Neural crest cell (in vitro differentiated cells): Measurements from ENCODE around the gene IGLL5. TPM values are rescaled to one million over a fixed set of nuclear protein-coding genes. Genes with fewer than 3 reads are reported as not detected.

Source experiments
- DNase-seq: peaks from one replicate; pipeline ENCODE4 v3.0.0; 2021; ENCODE audit warnings: low read depth, mixed read lengths, low spot score
- H3K27ac Mint-ChIP-seq: one replicate; pipeline ENCODE4 v1.8.0; 2021; ENCODE audit warnings: mild to moderate bottlenecking, mixed read lengths; ENCODE audit not compliant: unreplicated experiment
- H3K27me3 Mint-ChIP-seq: 2 replicates; pipeline ENCODE4 v1.8.0; 2021; ENCODE audit warnings: low read depth, mild to moderate bottlenecking, mixed read lengths
- H3K36me3 Mint-ChIP-seq: 2 replicates; pipeline ENCODE4 v1.8.0; 2021; ENCODE audit warnings: low read depth, mild to moderate bottlenecking, mixed read lengths
- H3K4me1 Mint-ChIP-seq: 2 replicates; pipeline ENCODE4 v1.8.0; 2021; ENCODE audit warnings: mixed read lengths
- H3K4me3 Mint-ChIP-seq: one replicate; pipeline ENCODE4 v1.8.0; 2021; ENCODE audit warnings: mild to moderate bottlenecking, mixed read lengths
- H3K9me3 Mint-ChIP-seq: 2 replicates; pipeline ENCODE4 v1.8.0; 2021; ENCODE audit warnings: mixed read lengths
- total RNA-seq: library from RNA; stranded (reverse); gene quantifications from 2 replicates; pipeline ENCODE4 v1.2.1, GENCODE V29; 2021
- TF ChIP-seq, protein P1 (sequence below): fragments of 200-600 bp; sonication (generic); conservative IDR thresholded peaks from 2 replicates; pipeline ENCODE4 v1.5.0; 2021; ENCODE audit warnings: antibody characterized with exemption, mild to moderate bottlenecking

Gene IGLL5
- total RNA-seq, 1 donor from 2014 or later: not detected

DNA sequence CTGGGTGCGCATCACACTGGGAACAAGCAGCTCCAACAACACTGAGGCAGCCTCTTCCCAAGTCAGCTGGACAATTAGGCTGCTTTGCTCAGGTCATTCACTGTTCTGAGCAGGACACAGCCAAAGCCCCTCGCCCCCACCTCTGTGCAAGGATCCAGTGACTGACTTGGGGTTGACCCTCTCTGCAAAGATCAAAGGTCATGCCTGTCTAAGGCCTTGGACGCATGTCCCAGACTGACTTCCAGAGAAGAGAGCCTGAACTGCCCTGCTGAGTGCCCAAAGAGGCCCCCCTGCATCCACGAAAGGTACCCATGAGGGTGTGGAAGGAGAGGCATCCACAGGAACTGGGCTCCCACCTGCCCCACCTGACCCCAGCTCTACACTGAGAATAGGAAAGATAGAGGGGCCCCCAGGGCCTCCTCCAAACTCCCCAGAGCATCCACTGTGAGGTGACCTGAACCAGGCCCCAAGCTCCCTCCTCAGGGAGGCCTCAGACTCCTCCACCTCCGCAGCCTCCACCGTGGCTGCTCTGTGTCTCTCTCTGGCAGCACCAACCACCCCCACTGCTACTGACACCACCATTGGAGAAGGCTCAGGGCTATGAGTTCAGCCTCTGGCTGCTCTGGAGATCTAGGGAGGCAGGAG, 53.5 kb downstream of the IGLL5 start:
- DNase-seq: no peak
- H3K36me3 Mint-ChIP-seq: no peaks in the 10 kb centered on the region
- H3K4me1 Mint-ChIP-seq: peaks cover 8% of the 10 kb centered on the region

GRCh38 chr22:22941831-22942510, 54.4 kb downstream of the IGLL5 start:
- Mint-ChIP-seq H3K27me3 (peaks cover 52% of the 10 kb centered on the region), H3K4me1 (peaks cover 5% of the 10 kb centered on the region), H3K4me3 (no peak overlapping the region), H3K9me3 (no peaks in the 10 kb centered on the region), H3K36me3 (no peaks in the 10 kb centered on the region), H3K27ac (no peak overlapping the region)
- DNase-seq: no peak
- TF ChIP-seq, protein P1, sequence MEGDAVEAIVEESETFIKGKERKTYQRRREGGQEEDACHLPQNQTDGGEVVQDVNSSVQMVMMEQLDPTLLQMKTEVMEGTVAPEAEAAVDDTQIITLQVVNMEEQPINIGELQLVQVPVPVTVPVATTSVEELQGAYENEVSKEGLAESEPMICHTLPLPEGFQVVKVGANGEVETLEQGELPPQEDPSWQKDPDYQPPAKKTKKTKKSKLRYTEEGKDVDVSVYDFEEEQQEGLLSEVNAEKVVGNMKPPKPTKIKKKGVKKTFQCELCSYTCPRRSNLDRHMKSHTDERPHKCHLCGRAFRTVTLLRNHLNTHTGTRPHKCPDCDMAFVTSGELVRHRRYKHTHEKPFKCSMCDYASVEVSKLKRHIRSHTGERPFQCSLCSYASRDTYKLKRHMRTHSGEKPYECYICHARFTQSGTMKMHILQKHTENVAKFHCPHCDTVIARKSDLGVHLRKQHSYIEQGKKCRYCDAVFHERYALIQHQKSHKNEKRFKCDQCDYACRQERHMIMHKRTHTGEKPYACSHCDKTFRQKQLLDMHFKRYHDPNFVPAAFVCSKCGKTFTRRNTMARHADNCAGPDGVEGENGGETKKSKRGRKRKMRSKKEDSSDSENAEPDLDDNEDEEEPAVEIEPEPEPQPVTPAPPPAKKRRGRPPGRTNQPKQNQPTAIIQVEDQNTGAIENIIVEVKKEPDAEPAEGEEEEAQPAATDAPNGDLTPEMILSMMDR: no peak

More for the DNA sequence above, 53.5 kb downstream of the IGLL5 start:
- Mint-ChIP-seq H3K27ac (no peak overlapping the region), H3K27me3 (peaks cover 44% of the 10 kb centered on the region), H3K4me3 (no peak overlapping the region), H3K9me3 (no peaks in the 10 kb centered on the region)
- TF ChIP-seq, protein P1: no peak

DNA sequence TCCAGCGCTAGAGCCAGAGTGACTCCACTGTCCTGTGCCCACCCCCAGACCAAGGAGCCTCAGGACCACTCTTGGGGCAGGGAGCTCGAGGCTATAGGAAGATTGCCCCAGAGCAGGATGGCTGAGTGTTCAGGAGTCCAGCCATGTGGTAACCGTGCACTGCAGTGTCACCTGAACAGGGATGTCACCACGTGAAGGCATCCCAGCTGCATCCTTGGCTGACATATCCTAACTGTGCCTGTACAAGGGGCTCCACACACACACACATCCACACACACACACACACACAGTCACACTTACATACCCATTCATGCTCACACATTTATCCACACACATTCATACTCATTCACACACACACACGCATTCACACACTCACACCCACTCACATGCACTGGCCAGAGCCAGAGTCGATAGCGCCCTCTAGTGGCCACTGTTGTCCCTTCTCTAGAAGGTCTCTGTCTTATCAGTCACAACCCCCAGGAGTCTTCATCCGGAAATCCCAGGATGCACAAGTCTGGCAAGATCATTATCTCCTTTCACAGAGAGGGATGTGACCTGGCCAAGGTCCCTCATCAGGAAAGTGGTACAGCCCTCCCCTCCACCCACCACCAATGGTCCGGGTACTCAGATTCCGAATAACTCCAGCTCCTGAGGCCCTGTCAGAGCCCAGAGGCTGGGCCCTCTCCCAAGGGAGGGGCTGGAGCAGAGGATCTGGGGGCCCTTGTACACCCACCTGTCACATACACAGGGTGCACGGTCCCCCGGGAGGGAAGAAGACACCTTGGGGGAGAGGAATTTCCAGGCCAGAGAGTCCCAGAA, 55.1 kb downstream of the IGLL5 start:
- Mint-ChIP-seq H3K27me3 (peaks cover 54% of the 10 kb centered on the region), H3K9me3 (no peaks in the 10 kb centered on the region), H3K4me1 (peaks cover 4% of the 10 kb centered on the region), H3K36me3 (no peaks in the 10 kb centered on the region), H3K4me3 (no peak overlapping the region), H3K27ac (peak overlapping the region; percentile 75)
- DNase-seq: peak; percentile 77
- TF ChIP-seq, protein P1: peak; percentile 75

GRCh38 chr22:22943521-22944267, 56.1 kb downstream of the IGLL5 start:
- DNase-seq: no peak

More at GRCh38 chr22:22943521-22944267, 56.1 kb downstream of the IGLL5 start:
- Mint-ChIP-seq H3K27ac (peak overlapping the region; percentile 78), H3K27me3 (peaks cover 51% of the 10 kb centered on the region), H3K36me3 (no peaks in the 10 kb centered on the region), H3K4me3 (no peak overlapping the region), H3K4me1 (peaks cover 4% of the 10 kb centered on the region), H3K9me3 (no peaks in the 10 kb centered on the region)
- TF ChIP-seq, protein P1: no peak
